HUES6 (cell line): ENCODE data around the gene FAM20C.

Source experiments
- H3K27ac ChIP-seq: 2 replicates; pipeline ENCODE4 v1.7.0; 2013; ENCODE audit warnings: low read depth, mild to moderate bottlenecking, low read length, inconsistent platforms
- H3K27me3 ChIP-seq: 2 replicates; pipeline ENCODE4 v1.6.1; 2013; ENCODE audit warnings: low read length; ENCODE audit not compliant: control insufficient read depth, insufficient read depth
- H3K36me3 ChIP-seq: 2 replicates; pipeline ENCODE4 v1.6.1; 2013; ENCODE audit warnings: low read length; ENCODE audit not compliant: control insufficient read depth, insufficient read depth
- H3K4me1 ChIP-seq: 2 replicates; pipeline ENCODE4 v1.6.1; 2013; ENCODE audit warnings: low read length; ENCODE audit not compliant: control insufficient read depth, insufficient read depth
- H3K4me3 ChIP-seq: 2 replicates; pipeline ENCODE4 v1.5.1; 2013; ENCODE audit warnings: low read depth, low read length
- H3K9ac ChIP-seq: one replicate; pipeline ENCODE4 v1.6.1; 2013; ENCODE audit warnings: mild to moderate bottlenecking, low read length
- H3K9me3 ChIP-seq: 2 replicates; pipeline ENCODE4 v1.6.1; 2013; ENCODE audit warnings: low read depth, low read length; ENCODE audit not compliant: control insufficient read depth, insufficient read depth

The FAM20C gene

GRCh38 chr7:195010-195829, 2.8 kb downstream of the FAM20C start:
- Histone ChIP-seq H3K9me3 (no peaks in the 10 kb centered on the region), H3K9ac (peak overlapping the region; percentile 1), H3K36me3 (peaks cover 46% of the 10 kb centered on the region), H3K27me3 (peaks cover 12% of the 10 kb centered on the region; the same call in 1 of the 2 replicates), H3K27ac (no peak overlapping the region), H3K4me1 (peaks cover 33% of the 10 kb centered on the region), H3K4me3 (peak overlapping the region; percentile 70)

- no peak overlapping the region for H3K9ac ChIP-seq
- peaks cover 11% of the 10 kb centered on the region; the same call in 1 of the 2 replicates for H3K27me3 ChIP-seq
- 0 out of 2 replicates have a peak overlapping the region, but pooled peaks have one; percentile 70 for H3K4me3 ChIP-seq
- H3K4me1 ChIP-seq, result peaks cover 27% of the 10 kb centered on the region
- no peak overlapping the region for H3K27ac ChIP-seq
- H3K9me3 ChIP-seq, result no peaks in the 10 kb centered on the region
- peaks cover 48% of the 10 kb centered on the region for H3K36me3 ChIP-seq
These were observed 3.4 kb downstream of the FAM20C start for GRCh38 chr7:195830-196128.

GRCh38 chr7:196283-196682, 3.9 kb downstream of the FAM20C start:
- no peak overlapping the region for H3K27ac ChIP-seq
- H3K4me1 ChIP-seq, result peaks cover 22% of the 10 kb centered on the region
- H3K36me3 ChIP-seq, result peaks cover 52% of the 10 kb centered on the region
- H3K27me3 ChIP-seq, result peaks cover 7% of the 10 kb centered on the region; the same call in 1 of the 2 replicates
- no peak overlapping the region for H3K9ac ChIP-seq
- H3K9me3 ChIP-seq, result no peaks in the 10 kb centered on the region
- no peak overlapping the region for H3K4me3 ChIP-seq

GRCh38 chr7:196778-197321, 4.5 kb downstream of the FAM20C start:
- H3K27me3 ChIP-seq, result peaks cover 7% of the 10 kb centered on the region; the same call in 1 of the 2 replicates
- H3K9ac ChIP-seq, result no peak overlapping the region
- peaks cover 18% of the 10 kb centered on the region for H3K4me1 ChIP-seq
- no peaks in the 10 kb centered on the region for H3K9me3 ChIP-seq
- H3K36me3 ChIP-seq, result peaks cover 52% of the 10 kb centered on the region
- no peak overlapping the region for H3K27ac ChIP-seq
- no peak overlapping the region for H3K4me3 ChIP-seq

- no peak overlapping the region for H3K9ac ChIP-seq
- H3K9me3 ChIP-seq, result no peaks in the 10 kb centered on the region
- H3K36me3 ChIP-seq, result peaks cover 52% of the 10 kb centered on the region
- peaks cover 7% of the 10 kb centered on the region; the same call in 1 of the 2 replicates for H3K27me3 ChIP-seq
- H3K4me1 ChIP-seq, result peaks cover 18% of the 10 kb centered on the region
- H3K4me3 ChIP-seq, result no peak overlapping the region
- no peak overlapping the region for H3K27ac ChIP-seq
These were observed 5.3 kb downstream of the FAM20C start for GRCh38 chr7:197413-198335.

- H3K4me3 ChIP-seq, result no peak overlapping the region
- H3K9me3 ChIP-seq, result no peaks in the 10 kb centered on the region
- H3K36me3 ChIP-seq, result peaks cover 66% of the 10 kb centered on the region
- no peak overlapping the region for H3K9ac ChIP-seq
- H3K4me1 ChIP-seq, result peaks cover 10% of the 10 kb centered on the region
- H3K27me3 ChIP-seq, result no peaks in the 10 kb centered on the region
- H3K27ac ChIP-seq, result no peak overlapping the region
These were observed 7.3 kb downstream of the FAM20C start for GRCh38 chr7:199483-200249.

GRCh38 chr7:200290-200689, 7.9 kb downstream of the FAM20C start:
- Histone ChIP-seq H3K27ac (no peak overlapping the region), H3K36me3 (peaks cover 72% of the 10 kb centered on the region), H3K27me3 (no peaks in the 10 kb centered on the region), H3K4me3 (no peak overlapping the region), H3K9me3 (no peaks in the 10 kb centered on the region), H3K4me1 (peaks cover 3% of the 10 kb centered on the region), H3K9ac (no peak overlapping the region)

- no peaks in the 10 kb centered on the region for H3K27me3 ChIP-seq
- no peaks in the 10 kb centered on the region for H3K9me3 ChIP-seq
- no peaks in the 10 kb centered on the region for H3K4me1 ChIP-seq
- H3K27ac ChIP-seq, result no peak overlapping the region
- no peak overlapping the region for H3K4me3 ChIP-seq
- no peak overlapping the region for H3K9ac ChIP-seq
- peaks cover 70% of the 10 kb centered on the region for H3K36me3 ChIP-seq
These were observed 8.3 kb downstream of the FAM20C start for GRCh38 chr7:200704-201103.

GRCh38 chr7:204326-204725, 12.0 kb downstream of the FAM20C start:
- H3K27me3 ChIP-seq, result no peaks in the 10 kb centered on the region
- H3K27ac ChIP-seq, result no peak overlapping the region
- no peak overlapping the region for H3K9ac ChIP-seq
- peaks cover 55% of the 10 kb centered on the region for H3K36me3 ChIP-seq
- no peak overlapping the region for H3K4me3 ChIP-seq
- H3K9me3 ChIP-seq, result no peaks in the 10 kb centered on the region
- H3K4me1 ChIP-seq, result no peaks in the 10 kb centered on the region

GRCh38 chr7:205115-206010, 13.0 kb downstream of the FAM20C start:
- no peak overlapping the region for H3K9ac ChIP-seq
- peaks cover 53% of the 10 kb centered on the region for H3K36me3 ChIP-seq
- no peaks in the 10 kb centered on the region for H3K9me3 ChIP-seq
- no peak overlapping the region for H3K4me3 ChIP-seq
- H3K27me3 ChIP-seq, result no peaks in the 10 kb centered on the region
- H3K4me1 ChIP-seq, result no peaks in the 10 kb centered on the region
- no peak overlapping the region for H3K27ac ChIP-seq
